MCF 10A (cell line): ENCODE measurements around the gene RAP1GAP2. TPM values are rescaled to one million over a fixed set of nuclear protein-coding genes. Genes with fewer than 3 reads are reported as not detected.

Source experiments
- BruUV-seq: library from RNA; stranded (reverse); fragments of 400-500 nt; replicated peaks from 2 replicates; lab custom pipeline; 2021; lab: Mats Ljungman, UMichigan
- CTCF ChIA-PET: fragments of 300-600 bp; sonication (Branson Sonifier 250); formaldehyde crosslinking; extraction: SDS; loops from one replicate; lab custom pipeline; 2021; ENCODE audit warnings: antibody characterized with exemption, inconsistent platforms; lab: Yijun Ruan, JAX
- POLR2A ChIA-PET: fragments of 300-600, 350-650 bp; sonication (Branson Sonifier 250); formaldehyde crosslinking; extraction: SDS; loops from one replicate; lab custom pipeline; 2020; ENCODE audit warnings: antibody characterized with exemption, inconsistent platforms; lab: Yijun Ruan, JAX
- DNase-seq: peaks from one replicate; pipeline ENCODE4 v3.0.0-alpha.2; 2018; ENCODE audit not compliant: unreplicated experiment
- H3K27ac Mint-ChIP-seq: one replicate; pipeline ENCODE4 v1.8.0; 2022; ENCODE audit warnings: mild to moderate bottlenecking, low read depth, mixed read lengths; ENCODE audit not compliant: unreplicated experiment
- H3K27me3 Mint-ChIP-seq: one replicate; pipeline ENCODE4 v1.8.0; 2022; ENCODE audit warnings: mixed read lengths; ENCODE audit not compliant: insufficient read depth, unreplicated experiment
- H3K36me3 Mint-ChIP-seq: one replicate; pipeline ENCODE4 v1.8.0; 2022; ENCODE audit warnings: mild to moderate bottlenecking, moderate library complexity, mixed read lengths; ENCODE audit not compliant: insufficient read depth, unreplicated experiment
- H3K4me1 Mint-ChIP-seq: one replicate; pipeline ENCODE4 v1.8.0; 2022; ENCODE audit warnings: mixed read lengths; ENCODE audit not compliant: insufficient read depth, unreplicated experiment
- H3K4me3 Mint-ChIP-seq: one replicate; pipeline ENCODE4 v1.8.0; 2022; ENCODE audit warnings: mild to moderate bottlenecking, moderate library complexity, mixed read lengths; ENCODE audit not compliant: unreplicated experiment
- H3K9me3 Mint-ChIP-seq: one replicate; pipeline ENCODE4 v1.8.0; 2022; ENCODE audit warnings: mixed read lengths; ENCODE audit not compliant: unreplicated experiment
- intact Hi-C: fragments of 100-400 bp; cut with micrococcal nuclease; formaldehyde crosslinking; loops from 2 replicates; pipeline ENCODE4 v1.14.1; 2022
- total RNA-seq: library from RNA; stranded (reverse); gene quantifications from 2 replicates; pipeline ENCODE4 v1.2.3, GENCODE V29; 2022
- TF ChIP-seq, protein P1 (sequence below): fragments of 200-600 bp; IDR thresholded peaks from one replicate; pipeline ENCODE4 v1.8.0; 2022; ENCODE audit warnings: antibody characterized with exemption, mild to moderate bottlenecking; ENCODE audit not compliant: unreplicated experiment

Gene RAP1GAP2
- total RNA-seq, 1 experiment from 2014 or later = 40.2 TPM

DNA sequence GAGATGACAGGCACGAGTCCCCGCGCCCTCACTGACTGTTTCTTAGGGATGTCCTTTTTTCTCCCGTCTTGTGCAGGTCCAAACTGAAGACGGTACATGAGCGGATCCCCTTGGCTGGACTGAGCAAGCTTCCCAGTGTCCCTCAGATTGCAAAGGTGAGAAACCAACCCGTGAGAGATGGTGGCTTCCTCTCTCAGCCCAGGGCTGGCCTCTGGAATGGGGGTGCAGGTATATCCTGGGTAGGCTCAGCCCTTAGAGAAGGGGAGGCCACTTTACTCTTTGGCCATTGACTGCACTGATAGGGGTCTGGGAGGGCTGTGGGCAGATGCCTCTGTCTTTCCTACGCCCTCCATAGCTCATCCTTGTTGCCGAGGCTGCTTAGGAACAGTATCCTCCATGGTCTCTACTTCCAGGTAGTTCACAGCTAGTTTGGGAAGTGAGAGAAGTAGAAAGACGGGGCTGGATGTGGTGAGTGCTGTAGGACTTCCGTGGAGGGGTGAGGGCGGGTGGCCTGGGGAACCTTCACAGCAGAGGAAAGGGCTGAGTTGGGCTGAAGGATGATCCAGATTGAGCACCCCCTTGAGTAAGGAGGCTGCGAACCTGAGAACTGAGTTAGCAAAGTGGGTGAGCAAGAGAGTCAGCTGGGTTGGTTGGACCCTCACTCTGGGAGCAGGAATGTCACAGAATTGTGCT lies 184.1 kb downstream of the RAP1GAP2 start:
- H3K9me3 Mint-ChIP-seq = no peaks in the 10 kb centered on the region
- ChIA-PET POLR2A (no interaction called here), CTCF (interaction anchor here (0.9 kb wide), 1 partner anchor 132 kb away, joined by 3 read pairs; no protein-coding TSS in a partner anchor)
- TF ChIP-seq, protein P1, sequence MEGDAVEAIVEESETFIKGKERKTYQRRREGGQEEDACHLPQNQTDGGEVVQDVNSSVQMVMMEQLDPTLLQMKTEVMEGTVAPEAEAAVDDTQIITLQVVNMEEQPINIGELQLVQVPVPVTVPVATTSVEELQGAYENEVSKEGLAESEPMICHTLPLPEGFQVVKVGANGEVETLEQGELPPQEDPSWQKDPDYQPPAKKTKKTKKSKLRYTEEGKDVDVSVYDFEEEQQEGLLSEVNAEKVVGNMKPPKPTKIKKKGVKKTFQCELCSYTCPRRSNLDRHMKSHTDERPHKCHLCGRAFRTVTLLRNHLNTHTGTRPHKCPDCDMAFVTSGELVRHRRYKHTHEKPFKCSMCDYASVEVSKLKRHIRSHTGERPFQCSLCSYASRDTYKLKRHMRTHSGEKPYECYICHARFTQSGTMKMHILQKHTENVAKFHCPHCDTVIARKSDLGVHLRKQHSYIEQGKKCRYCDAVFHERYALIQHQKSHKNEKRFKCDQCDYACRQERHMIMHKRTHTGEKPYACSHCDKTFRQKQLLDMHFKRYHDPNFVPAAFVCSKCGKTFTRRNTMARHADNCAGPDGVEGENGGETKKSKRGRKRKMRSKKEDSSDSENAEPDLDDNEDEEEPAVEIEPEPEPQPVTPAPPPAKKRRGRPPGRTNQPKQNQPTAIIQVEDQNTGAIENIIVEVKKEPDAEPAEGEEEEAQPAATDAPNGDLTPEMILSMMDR = no peak
- peaks cover 15% of the 10 kb centered on the region for H3K36me3 Mint-ChIP-seq
- no peak overlapping the region for H3K4me3 Mint-ChIP-seq
- peaks cover 15% of the 10 kb centered on the region for H3K4me1 Mint-ChIP-seq
- peak overlapping the region; percentile 37 for H3K27ac Mint-ChIP-seq
- intact Hi-C loops = no loop called here
- no TSS peak for BruUV-seq
- H3K27me3 Mint-ChIP-seq = no peaks in the 10 kb centered on the region
- no peak for DNase-seq

DNA sequence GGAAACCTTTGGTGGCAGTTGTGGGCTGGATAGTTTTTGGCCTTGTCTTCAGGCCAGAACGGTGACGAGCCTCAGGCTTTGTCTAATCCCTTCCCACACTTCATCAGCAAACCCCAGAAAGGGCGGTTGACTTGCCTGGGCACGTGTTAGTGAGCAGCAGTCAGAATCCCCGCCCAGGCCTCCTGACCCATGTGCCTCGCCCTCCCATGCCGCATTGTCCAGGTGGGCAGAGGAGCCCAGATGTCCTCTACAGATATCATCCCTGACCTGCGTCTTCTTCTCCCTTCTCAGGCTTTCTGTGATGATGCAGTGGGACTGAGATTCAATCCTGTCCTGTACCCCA lies 184.6 kb downstream of the RAP1GAP2 start:
- Mint-ChIP-seq H3K27me3 (no peaks in the 10 kb centered on the region), H3K4me3 (no peak overlapping the region), H3K36me3 (peaks cover 20% of the 10 kb centered on the region), H3K9me3 (no peaks in the 10 kb centered on the region), H3K27ac (peak overlapping the region; percentile 37), H3K4me1 (peaks cover 15% of the 10 kb centered on the region)
- ChIA-PET CTCF (interaction anchor here (1.1 kb wide), 1 partner anchor 132 kb away, joined by 3 read pairs; no protein-coding TSS in a partner anchor), POLR2A (no interaction called here)
- DNase-seq = no peak
- TF ChIP-seq, protein P1 = no peak
- no TSS peak for BruUV-seq
- intact Hi-C loops = no loop called here

DNA sequence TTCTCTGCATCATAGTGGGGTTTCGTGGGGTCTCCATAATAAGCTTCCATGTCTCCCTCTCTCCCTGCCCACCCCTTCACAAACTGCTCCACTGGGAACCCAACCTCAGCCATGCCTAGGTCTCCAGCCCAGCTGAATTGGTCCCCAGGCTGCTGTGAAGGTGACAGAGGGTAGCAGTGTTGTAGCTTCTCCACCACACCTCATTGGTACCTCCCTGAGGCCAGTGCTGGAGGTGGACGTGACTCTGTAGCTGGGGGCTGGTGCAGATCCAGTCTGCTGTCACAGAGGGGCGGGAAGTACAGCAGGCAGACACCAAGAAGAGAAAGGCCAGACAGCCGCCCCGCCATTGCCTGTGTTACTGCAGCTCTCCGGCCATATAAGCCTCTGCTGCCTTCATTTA lies 185.1 kb downstream of the RAP1GAP2 start:
- intact Hi-C loops = no loop called here
- Mint-ChIP-seq H3K4me3 (no peak overlapping the region), H3K27ac (no peak overlapping the region), H3K36me3 (peaks cover 25% of the 10 kb centered on the region), H3K9me3 (no peaks in the 10 kb centered on the region), H3K27me3 (no peaks in the 10 kb centered on the region), H3K4me1 (peaks cover 14% of the 10 kb centered on the region)
- ChIA-PET CTCF (interaction anchor here (1.1 kb wide), 1 partner anchor 132 kb away, joined by 3 read pairs; no protein-coding TSS in a partner anchor), POLR2A (no interaction called here)
- BruUV-seq = no TSS peak
- no peak for DNase-seq
- TF ChIP-seq, protein P1 = no peak

DNA sequence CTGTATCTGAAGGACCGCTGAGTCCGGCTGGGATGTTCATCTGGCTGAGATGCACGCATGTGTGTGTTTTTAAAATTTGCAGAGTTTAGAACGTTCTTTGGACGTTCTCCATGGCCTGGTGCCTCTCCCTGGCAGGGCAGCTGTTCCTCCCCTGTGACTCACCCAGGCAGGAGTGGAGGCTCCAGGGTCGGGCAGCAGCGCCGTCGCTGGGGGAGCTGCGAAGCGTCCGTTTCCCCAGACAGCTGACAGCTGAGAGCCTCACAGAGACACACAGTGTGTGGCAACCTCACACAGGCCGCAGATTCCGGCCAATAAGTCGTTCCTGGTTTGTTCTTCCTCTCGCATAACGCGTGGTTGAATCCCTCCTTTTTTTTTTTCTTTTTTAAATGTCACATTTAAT lies 186.6 kb downstream of the RAP1GAP2 start:
- Mint-ChIP-seq H3K9me3 (no peaks in the 10 kb centered on the region), H3K4me1 (peaks cover 10% of the 10 kb centered on the region), H3K36me3 (peaks cover 30% of the 10 kb centered on the region), H3K27ac (no peak overlapping the region), H3K4me3 (no peak overlapping the region), H3K27me3 (no peaks in the 10 kb centered on the region)
- intact Hi-C loops = no loop called here
- POLR2A ChIA-PET = interaction anchor here (0.6 to 1.2 kb wide), 2 partner anchors 33 to 642 kb away, joined by 3 read pairs; no protein-coding TSS in a partner anchor
- CTCF ChIA-PET = no interaction called here
- TF ChIP-seq, protein P1 = no peak
- BruUV-seq = no TSS peak
- DNase-seq = no peak
